IMR-90 (cell line): ENCODE measurements around the gene USP25. TPM values are rescaled to one million over a fixed set of nuclear protein-coding genes. Genes with fewer than 3 reads are reported as not detected.

ENCODE experiments used
- ATAC-seq: fragments of 200-7000 bp; cut with Tn5 transposase; 2 replicates; pipeline ENCODE4 v1.9.1; 2020; ENCODE audit warnings: low read depth, mild to moderate bottlenecking, moderate library complexity
- BruUV-seq: library from RNA; stranded (reverse); fragments of 400-500 nt; replicated peaks from 2 replicates; lab custom pipeline; 2021; lab: Mats Ljungman, UMichigan
- CTCF ChIA-PET: fragments of 300-600 bp; formaldehyde crosslinking; extraction: SDS; loops from one replicate; lab custom pipeline; 2021; ENCODE audit warnings: antibody characterized with exemption; lab: Yijun Ruan, JAX
- POLR2A ChIA-PET: fragments of 300-600 bp; sonication (Branson Sonifier 250); formaldehyde crosslinking; loops from one replicate; lab custom pipeline; 2022; ENCODE audit warnings: antibody characterized with exemption; ENCODE audit not compliant: unreplicated experiment; lab: Charles Lee
- DNase-seq: peaks from one replicate; pipeline ENCODE4 v3.0.0; 2013
- H2AFZ ChIP-seq: replicated peaks from 2 replicates; pipeline ENCODE3; 2013; ENCODE audit warnings: low read length, mild to moderate bottlenecking; ENCODE audit not compliant: poor library complexity
- H2AK5ac ChIP-seq: 2 replicates; pipeline ENCODE4 v1.6.1; 2013; ENCODE audit warnings: low read depth, low read length, inconsistent platforms
- H2AK9ac ChIP-seq: replicated peaks from 2 replicates; pipeline ENCODE3; 2013; ENCODE audit warnings: mild to moderate bottlenecking, low read depth, low read length, moderate library complexity; ENCODE audit not compliant: poor library complexity
- H2BK120ac ChIP-seq: 2 replicates; pipeline ENCODE4 v1.6.1; 2013; ENCODE audit warnings: low read depth, low read length, inconsistent platforms
- H2BK15ac ChIP-seq: 3 replicates; pipeline ENCODE4 v1.6.1; 2013; ENCODE audit warnings: low read depth, low read length, inconsistent platforms
- H2BK20ac ChIP-seq: 2 replicates; pipeline ENCODE4 v1.6.1; 2013; ENCODE audit warnings: low read depth, mild to moderate bottlenecking, inconsistent platforms, low read length, moderate library complexity
- H2BK5ac ChIP-seq: 2 replicates; pipeline ENCODE4 v1.6.1; 2013; ENCODE audit warnings: mild to moderate bottlenecking, low read depth, low read length, inconsistent platforms; ENCODE audit not compliant: poor library complexity, severe bottlenecking
- H3K14ac ChIP-seq: replicated peaks from 2 replicates; pipeline ENCODE4 v1.6.1; 2013; ENCODE audit warnings: low read depth, low read length, inconsistent platforms
- H3K18ac ChIP-seq: 2 replicates; pipeline ENCODE4 v1.6.1; 2013; ENCODE audit warnings: low read depth, low read length, control low read depth
- H3K23ac ChIP-seq: 2 replicates; pipeline ENCODE4 v1.6.1; 2013; ENCODE audit warnings: low read depth, low read length, inconsistent platforms
- H3K27ac ChIP-seq: 2 replicates; pipeline ENCODE4 v1.5.1; 2013; ENCODE audit warnings: mild to moderate bottlenecking, control low read depth, low read length; ENCODE audit not compliant: insufficient read depth
- H3K27me3 ChIP-seq: 2 replicates; pipeline ENCODE4 v1.6.1; 2013; ENCODE audit warnings: low read length; ENCODE audit not compliant: control insufficient read depth, insufficient read depth
- H3K36me3 ChIP-seq: 2 replicates; pipeline ENCODE4 v1.6.1; 2013; ENCODE audit warnings: low read length, mixed read lengths; ENCODE audit not compliant: control insufficient read depth, insufficient read depth
- H3K4ac ChIP-seq: 2 replicates; pipeline ENCODE4 v1.6.1; 2013; ENCODE audit warnings: low read depth, low read length, inconsistent platforms
- H3K4me1 ChIP-seq: 2 replicates; pipeline ENCODE4 v1.6.1; 2013; ENCODE audit warnings: low read length, mixed read lengths; ENCODE audit not compliant: control insufficient read depth, insufficient read depth
- H3K4me2 ChIP-seq: 2 replicates; pipeline ENCODE4 v1.6.1; 2013; ENCODE audit warnings: low read depth, mild to moderate bottlenecking, control low read depth, low read length, moderate library complexity
- H3K4me3 ChIP-seq: 2 replicates; pipeline ENCODE4 v1.5.1; 2013; ENCODE audit warnings: low read depth, mild to moderate bottlenecking, control low read depth, low read length, moderate library complexity; ENCODE audit not compliant: insufficient read depth
- H3K56ac ChIP-seq: 2 replicates; pipeline ENCODE4 v1.6.1; 2013; ENCODE audit warnings: low read length, inconsistent platforms; ENCODE audit not compliant: insufficient read depth; ENCODE audit errors: extremely low read depth
- H3K79me1 ChIP-seq, 2 experiments: 2 replicates each; pipeline ENCODE4 v1.6.1; 2013; ENCODE audit warnings: low read length in 2 of 2, inconsistent platforms in 1 of 2, low read depth in 1 of 2
- H3K9ac ChIP-seq: 2 replicates; pipeline ENCODE4 v1.6.1; 2013; ENCODE audit warnings: low read depth, low read length, control low read depth
- H3K9me1 ChIP-seq: 2 replicates; pipeline ENCODE4 v1.6.1; 2013; ENCODE audit warnings: low read length, inconsistent platforms; ENCODE audit not compliant: insufficient read depth
- H3K9me3 ChIP-seq: 2 replicates; pipeline ENCODE4 v1.6.1; 2013; ENCODE audit warnings: low read length; ENCODE audit not compliant: control insufficient read depth, insufficient read depth
- H4K20me1 ChIP-seq: 2 replicates; pipeline ENCODE4 v1.6.1; 2013; ENCODE audit warnings: low read length, inconsistent platforms; ENCODE audit not compliant: insufficient read depth
- H4K5ac ChIP-seq: 2 replicates; pipeline ENCODE4 v1.6.1; 2013; ENCODE audit warnings: mild to moderate bottlenecking, low read depth, low read length, control low read depth
- H4K8ac ChIP-seq, 2 experiments: 2 replicates each; pipeline ENCODE4 v1.6.1; 2013; ENCODE audit warnings: low read depth in 2 of 2, low read length in 2 of 2, control low read depth in 1 of 2, inconsistent platforms in 1 of 2
- H4K91ac ChIP-seq: 2 replicates; pipeline ENCODE4 v1.6.1; 2013; ENCODE audit warnings: low read depth, low read length, inconsistent platforms; ENCODE audit not compliant: insufficient read depth
- CEBPB ChIP-seq: IDR thresholded peaks from 2 replicates; pipeline ENCODE4 v1.6.1; 2012; ENCODE audit warnings: low read depth, low read length, improper control_type of control experiment
- CHD1 ChIP-seq: IDR thresholded peaks from 2 replicates; pipeline ENCODE4 v1.6.1; 2012; ENCODE audit warnings: low read depth, low read length, improper control_type of control experiment
- FOS ChIP-seq: fragments of 150-350 bp; IDR thresholded peaks from 2 replicates; pipeline ENCODE4 v1.6.1; 2016; ENCODE audit warnings: low read depth, low read length
- MAFK ChIP-seq: IDR thresholded peaks from 2 replicates; pipeline ENCODE4 v1.6.1; 2012; ENCODE audit warnings: low read depth, low read length, improper control_type of control experiment
- MAZ ChIP-seq: IDR thresholded peaks from 2 replicates; pipeline ENCODE4 v1.6.1; 2012; ENCODE audit warnings: low read depth, mild to moderate bottlenecking, low read length, improper control_type of control experiment, moderate library complexity, borderline replicate concordance
- MXI1 ChIP-seq: IDR thresholded peaks from 2 replicates; pipeline ENCODE4 v1.6.1; 2012; ENCODE audit warnings: low read depth, mild to moderate bottlenecking, low read length, moderate library complexity, borderline replicate concordance
- NFE2L2 ChIP-seq: fragments of 150-350 bp; IDR thresholded peaks from 2 replicates; pipeline ENCODE4 v1.6.1; 2016; ENCODE audit warnings: low read depth, mild to moderate bottlenecking, low read length
- POLR2A ChIP-seq: IDR thresholded peaks from 2 replicates; pipeline ENCODE4 v1.6.1; 2012; ENCODE audit warnings: mild to moderate bottlenecking, low read depth, low read length
- RCOR1 ChIP-seq: IDR thresholded peaks from 2 replicates; pipeline ENCODE4 v1.6.1; 2012; ENCODE audit warnings: mild to moderate bottlenecking, low read length, improper control_type of control experiment; ENCODE audit not compliant: insufficient replicate concordance
- RFX5 ChIP-seq: IDR thresholded peaks from 2 replicates; pipeline ENCODE4 v1.8.0; 2012; ENCODE audit warnings: low read depth, mild to moderate bottlenecking, low read length, moderate library complexity
- SMC3 ChIP-seq: fragments of 150-350 bp; IDR thresholded peaks from 2 replicates; pipeline ENCODE4 v1.6.1; 2016; ENCODE audit warnings: low read depth, mild to moderate bottlenecking, antibody characterized with exemption, low read length, moderate library complexity
- dilution Hi-C: fragments of 300-500 bp; cut with HindIII; formaldehyde crosslinking; loops from one replicate; pipeline ENCODE4 v1.14.3; 2018; ENCODE audit warnings: low sequenced_read_pairs; ENCODE audit not compliant: unreplicated experiment
- in situ Hi-C: fragments of 300-500 bp; cut with MboI; formaldehyde crosslinking; loops from 3 replicates; pipeline ENCODE4 v1.14.3; 2019; ENCODE audit warnings: low sequenced_read_pairs, inconsistent platforms, mixed read lengths
- intact Hi-C: fragments of 100-400 bp; cut with micrococcal nuclease; formaldehyde crosslinking; loops from 2 replicates; pipeline ENCODE4 v1.10.0; 2022
- polyA plus RNA-seq, 3 experiments: library from polyadenylated mRNA; depleted of rRNA; stranded (reverse); fragments of >200 nt; gene quantifications; 2 replicates each; pipeline ENCODE4 v1.2.3, GENCODE V29; 2012; ENCODE audit warnings: low replicate concordance in 1 of 3
- total RNA-seq: library from RNA; depleted of rRNA; stranded (reverse); fragments of >200 nt; gene quantifications from 2 replicates; pipeline ENCODE4 v1.2.3, GENCODE V29; 2012
- TF ChIP-seq, protein P1 (sequence below): fragments of 150-350 bp; IDR thresholded peaks from 2 replicates; pipeline ENCODE4 v1.6.1; 2016; ENCODE audit warnings: low read depth, mild to moderate bottlenecking, low read length, moderate library complexity, borderline replicate concordance
- TF ChIP-seq, protein P2 (sequence below): conservative IDR thresholded peaks from 2 replicates; pipeline ENCODE4 v1.5.1; 2012; ENCODE audit warnings: mild to moderate bottlenecking, low read depth, low read length, improper control_type of control experiment
- TF ChIP-seq, protein P3 (sequence below): fragments of 150-350 bp; IDR thresholded peaks from 2 replicates; pipeline ENCODE4 v1.6.1; 2017; ENCODE audit warnings: mild to moderate bottlenecking, antibody characterized with exemption, low read length, low read depth

The USP25 gene
- total and polyA plus RNA-seq, 2 of the 4 experiments (the other 2 are of a cell fraction): 9.3 to 23.3 TPM

- Histone ChIP-seq H2BK15ac (no peak overlapping the region), H2AK5ac (no peak overlapping the region), H4K91ac (no peak overlapping the region), H3K56ac (no peak overlapping the region), H2AK9ac (no peak overlapping the region), H3K9ac (no peak overlapping the region), H2BK120ac (no peak overlapping the region), H3K9me3 (no peaks in the 10 kb centered on the region), H4K20me1 (no peaks in the 10 kb centered on the region), H3K14ac (no peak overlapping the region), H3K27me3 (no peaks in the 10 kb centered on the region), H2AFZ (no peak overlapping the region), H3K9me1 (no peaks in the 10 kb centered on the region), H3K4me2 (no peak overlapping the region), H3K23ac (no peak overlapping the region), H3K4me3 (no peak overlapping the region), H3K18ac (no peak overlapping the region), H3K4me1 (no peaks in the 10 kb centered on the region), H4K8ac (no peak overlapping the region), H3K36me3 (no peaks in the 10 kb centered on the region), H2BK5ac (no peak overlapping the region), H4K5ac (no peak overlapping the region), H3K79me1 (no peaks in the 10 kb centered on the region), H3K4ac (no peak overlapping the region), H2BK20ac (no peak overlapping the region), H3K27ac (no peak overlapping the region)
- in situ Hi-C loops: no loop called here
- intact Hi-C loops: loop anchor here (10.0 kb wide), 1 partner anchor 94 kb away; no protein-coding TSS in a partner anchor
- ChIA-PET POLR2A (no interaction called here), CTCF (no interaction called here)
- BruUV-seq: no TSS peak
- dilution Hi-C loops: no loop called here
- TF ChIP-seq MAZ (no peak), POLR2A (no peak), MXI1 (no peak), NFE2L2 (no peak), CEBPB (no peak), RFX5 (no peak), CHD1 (no peak), RCOR1 (no peak), MAFK (no peak), FOS (no peak), SMC3 (no peak)
- TF ChIP-seq, protein P1, sequence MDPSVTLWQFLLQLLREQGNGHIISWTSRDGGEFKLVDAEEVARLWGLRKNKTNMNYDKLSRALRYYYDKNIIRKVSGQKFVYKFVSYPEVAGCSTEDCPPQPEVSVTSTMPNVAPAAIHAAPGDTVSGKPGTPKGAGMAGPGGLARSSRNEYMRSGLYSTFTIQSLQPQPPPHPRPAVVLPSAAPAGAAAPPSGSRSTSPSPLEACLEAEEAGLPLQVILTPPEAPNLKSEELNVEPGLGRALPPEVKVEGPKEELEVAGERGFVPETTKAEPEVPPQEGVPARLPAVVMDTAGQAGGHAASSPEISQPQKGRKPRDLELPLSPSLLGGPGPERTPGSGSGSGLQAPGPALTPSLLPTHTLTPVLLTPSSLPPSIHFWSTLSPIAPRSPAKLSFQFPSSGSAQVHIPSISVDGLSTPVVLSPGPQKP: no peak
- TF ChIP-seq, protein P2, sequence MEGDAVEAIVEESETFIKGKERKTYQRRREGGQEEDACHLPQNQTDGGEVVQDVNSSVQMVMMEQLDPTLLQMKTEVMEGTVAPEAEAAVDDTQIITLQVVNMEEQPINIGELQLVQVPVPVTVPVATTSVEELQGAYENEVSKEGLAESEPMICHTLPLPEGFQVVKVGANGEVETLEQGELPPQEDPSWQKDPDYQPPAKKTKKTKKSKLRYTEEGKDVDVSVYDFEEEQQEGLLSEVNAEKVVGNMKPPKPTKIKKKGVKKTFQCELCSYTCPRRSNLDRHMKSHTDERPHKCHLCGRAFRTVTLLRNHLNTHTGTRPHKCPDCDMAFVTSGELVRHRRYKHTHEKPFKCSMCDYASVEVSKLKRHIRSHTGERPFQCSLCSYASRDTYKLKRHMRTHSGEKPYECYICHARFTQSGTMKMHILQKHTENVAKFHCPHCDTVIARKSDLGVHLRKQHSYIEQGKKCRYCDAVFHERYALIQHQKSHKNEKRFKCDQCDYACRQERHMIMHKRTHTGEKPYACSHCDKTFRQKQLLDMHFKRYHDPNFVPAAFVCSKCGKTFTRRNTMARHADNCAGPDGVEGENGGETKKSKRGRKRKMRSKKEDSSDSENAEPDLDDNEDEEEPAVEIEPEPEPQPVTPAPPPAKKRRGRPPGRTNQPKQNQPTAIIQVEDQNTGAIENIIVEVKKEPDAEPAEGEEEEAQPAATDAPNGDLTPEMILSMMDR: no peak
- TF ChIP-seq, protein P3, sequence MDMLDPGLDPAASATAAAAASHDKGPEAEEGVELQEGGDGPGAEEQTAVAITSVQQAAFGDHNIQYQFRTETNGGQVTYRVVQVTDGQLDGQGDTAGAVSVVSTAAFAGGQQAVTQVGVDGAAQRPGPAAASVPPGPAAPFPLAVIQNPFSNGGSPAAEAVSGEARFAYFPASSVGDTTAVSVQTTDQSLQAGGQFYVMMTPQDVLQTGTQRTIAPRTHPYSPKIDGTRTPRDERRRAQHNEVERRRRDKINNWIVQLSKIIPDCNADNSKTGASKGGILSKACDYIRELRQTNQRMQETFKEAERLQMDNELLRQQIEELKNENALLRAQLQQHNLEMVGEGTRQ: no peak
- DNase-seq (no peak), ATAC-seq (no peak)
Measured at GRCh38 chr21:15718711-15719110, 11.1 kb upstream of the USP25 start.
